Ascending aorta (tissue), 2 donors: ENCODE measurements around the gene KRTAP3-1. TPM values are rescaled to one million over a fixed set of nuclear protein-coding genes. Genes with fewer than 3 reads are reported as not detected.
"Not testable (repeated sequence)": the region's sequence is repeated elsewhere in the genome, so short reads cannot be mapped to it uniquely, and the experiment has no call there.

ENCODE experiments used
- DNase-seq, 2 donors: peaks; one replicate each; pipeline ENCODE4 v3.0.0-alpha.2; 2019; ENCODE audit warnings: low spot score in 2 of 2
- H3K27ac ChIP-seq, 2 donors: fragments of 200-600 bp; sonication (generic); one replicate each; pipeline ENCODE4 v1.5.1; 2016 to 2017; ENCODE audit warnings: mild to moderate bottlenecking in 1 of 2
- H3K27me3 ChIP-seq: fragments of 200-600 bp; sonication (generic); one replicate; pipeline ENCODE4 v1.5.1; 2017
- H3K36me3 ChIP-seq, 2 donors: fragments of 200-600 bp; sonication (generic); one replicate each; pipeline ENCODE4 v1.5.1; 2016
- H3K4me1 ChIP-seq, 2 donors: fragments of 200-600 bp; sonication (generic); one replicate each; pipeline ENCODE4 v1.5.1; 2016 to 2017; ENCODE audit warnings: mild to moderate bottlenecking in 1 of 2
- H3K4me3 ChIP-seq, 2 donors: fragments of 200-600 bp; sonication (generic); one replicate each; pipeline ENCODE4 v1.5.1; 2016 to 2017; ENCODE audit warnings: mild to moderate bottlenecking in 1 of 2
- H3K9me3 ChIP-seq, 2 donors: fragments of 200-600 bp; sonication (generic); one replicate each; pipeline ENCODE4 v1.5.1; 2016
- CTCF ChIP-seq, 3 experiments: fragments of 200-600 bp in 2 of 3; fragments of 450-650 bp in 1 of 3; sonication (generic) in 2 of 3; IDR thresholded peaks; one replicate each; pipeline ENCODE4 v1.5.1; 2016 to 2019; ENCODE audit warnings: antibody characterized with exemption in 3 of 3, mild to moderate bottlenecking in 1 of 3, moderate library complexity in 1 of 3
- intact Hi-C: fragments of 100-400 bp; cut with DNase I; formaldehyde crosslinking; loops from one replicate; pipeline ENCODE4 v1.15.1; 2023
- total RNA-seq: library from RNA; depleted of rRNA; stranded (reverse); fragments of >200 nt; gene quantifications from one replicate; pipeline ENCODE4 v1.1.0, GENCODE V29; 2016

Gene KRTAP3-1
- total RNA-seq, 1 donor from 2014 or later = not detected

DNA sequence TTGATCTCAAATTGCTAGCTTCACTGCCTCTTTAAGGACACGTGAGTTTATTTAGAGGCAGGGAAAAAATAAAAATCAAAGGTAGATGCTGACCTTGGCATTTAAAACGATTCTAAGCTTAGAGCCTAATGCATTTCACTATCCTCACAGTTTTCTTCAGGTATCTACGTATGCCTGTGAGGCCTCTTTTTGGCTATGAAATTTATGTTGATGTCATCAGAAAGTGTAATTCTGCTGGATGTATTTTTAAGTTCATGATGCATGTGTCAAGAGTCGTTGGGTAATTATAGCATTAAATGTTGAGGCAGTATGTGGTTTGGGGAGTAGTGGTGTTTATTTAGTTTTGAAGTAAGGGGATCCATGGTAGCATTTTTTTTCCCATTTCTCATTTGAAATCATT is 5.0 kb downstream of the KRTAP3-1 start:
- TF ChIP-seq CTCF (IDR thresholded peaks at IDR 0.05) = no peak
- H3K27me3 ChIP-seq = no peaks in the 10 kb centered on the region
- DNase-seq = no peak
- no peak overlapping the region for H3K27ac ChIP-seq
- no peak overlapping the region for H3K4me3 ChIP-seq
- H3K9me3 ChIP-seq = no peaks in the 10 kb centered on the region
- intact Hi-C loops = no loop called here
- no peaks in the 10 kb centered on the region for H3K36me3 ChIP-seq
- no peaks in the 10 kb centered on the region for H3K4me1 ChIP-seq

GRCh38 chr17:41002814-41003213 is 6.1 kb downstream of the KRTAP3-1 start:
- no peaks in the 10 kb centered on the region for H3K27me3 ChIP-seq
- TF ChIP-seq CTCF (IDR thresholded peaks at IDR 0.05) = no peak
- H3K4me1 ChIP-seq = no peaks in the 10 kb centered on the region
- H3K27ac ChIP-seq = no peak overlapping the region
- no peak for DNase-seq
- intact Hi-C loops = no loop called here
- no peaks in the 10 kb centered on the region for H3K9me3 ChIP-seq
- no peaks in the 10 kb centered on the region for H3K36me3 ChIP-seq
- no peak overlapping the region for H3K4me3 ChIP-seq

- Histone ChIP-seq H3K27me3 (no peaks in the 10 kb centered on the region), H3K27ac (no peak overlapping the region), H3K4me3 (no peak overlapping the region), H3K9me3 (no peaks in the 10 kb centered on the region), H3K4me1 (no peaks in the 10 kb centered on the region), H3K36me3 (no peaks in the 10 kb centered on the region)
- no peak for DNase-seq
- intact Hi-C loops = no loop called here
- no peak for TF ChIP-seq CTCF (IDR thresholded peaks at IDR 0.05)
Measured at GRCh38 chr17:41001795-41002194, 7.1 kb downstream of the KRTAP3-1 start.

GRCh38 chr17:40999563-40999962 is 9.4 kb downstream of the KRTAP3-1 start, which contains the start of gene KRTAP3-2:
Gene KRTAP3-2 (minus strand): TSS chr17:40999906. CDS start chr17:40999853, 53 bp downstream.
- H3K9me3 ChIP-seq, intact Hi-C loops, H3K4me3 ChIP-seq, H3K4me1 ChIP-seq, H3K27ac ChIP-seq, DNase-seq, H3K36me3 ChIP-seq, H3K27me3 ChIP-seq: not testable (repeated sequence)

GRCh38 chr17:40997361-40997760 is 11.6 kb downstream of the KRTAP3-1 start:
- Histone ChIP-seq H3K27me3 (no peaks in the 10 kb centered on the region), H3K27ac (no peak overlapping the region), H3K36me3 (no peaks in the 10 kb centered on the region), H3K4me3 (no peak overlapping the region), H3K4me1 (no peaks in the 10 kb centered on the region), H3K9me3 (no peaks in the 10 kb centered on the region)
- intact Hi-C loops = no loop called here
- no peak for TF ChIP-seq CTCF (IDR thresholded peaks at IDR 0.05)
- DNase-seq = no peak

- no peaks in the 10 kb centered on the region for H3K9me3 ChIP-seq
- intact Hi-C loops = no loop called here
- no peaks in the 10 kb centered on the region for H3K4me1 ChIP-seq
- H3K27ac ChIP-seq = no peak overlapping the region
- no peaks in the 10 kb centered on the region for H3K36me3 ChIP-seq
- TF ChIP-seq CTCF (IDR thresholded peaks at IDR 0.05) = no peak
- no peak for DNase-seq
- H3K27me3 ChIP-seq = no peaks in the 10 kb centered on the region
- no peak overlapping the region for H3K4me3 ChIP-seq
Measured at GRCh38 chr17:40996829-40997228, 12.1 kb downstream of the KRTAP3-1 start.
